GM21381 (cell line): ENCODE data around the gene ATG14.
"Not testable (repeated sequence)": the region's sequence is repeated elsewhere in the genome, so short reads cannot be mapped to it uniquely, and the experiment has no call there.

Experiments used
- ATAC-seq: cut with Tn5 transposase; IDR thresholded peaks from one replicate; pipeline ENCODE4 v1.9.1; 2021; ENCODE audit warnings: mild to moderate bottlenecking, moderate library complexity; ENCODE audit not compliant: unreplicated experiment

The ATG14 gene

GRCh38 chr14:55387121-55387520 lies 24.5 kb downstream of the ATG14 start:
- ATAC-seq = no peak

GRCh38 chr14:55386037-55386808 lies 25.4 kb downstream of the ATG14 start:
- no peak for ATAC-seq

- ATAC-seq = no peak
Measured at GRCh38 chr14:55384536-55384935, 27.1 kb downstream of the ATG14 start.

GRCh38 chr14:55383541-55384140 lies 28.0 kb downstream of the ATG14 start:
- ATAC-seq = no peak

- ATAC-seq = not testable (repeated sequence)
Measured at GRCh38 chr14:55383056-55383466, 28.6 kb downstream of the ATG14 start.

DNA sequence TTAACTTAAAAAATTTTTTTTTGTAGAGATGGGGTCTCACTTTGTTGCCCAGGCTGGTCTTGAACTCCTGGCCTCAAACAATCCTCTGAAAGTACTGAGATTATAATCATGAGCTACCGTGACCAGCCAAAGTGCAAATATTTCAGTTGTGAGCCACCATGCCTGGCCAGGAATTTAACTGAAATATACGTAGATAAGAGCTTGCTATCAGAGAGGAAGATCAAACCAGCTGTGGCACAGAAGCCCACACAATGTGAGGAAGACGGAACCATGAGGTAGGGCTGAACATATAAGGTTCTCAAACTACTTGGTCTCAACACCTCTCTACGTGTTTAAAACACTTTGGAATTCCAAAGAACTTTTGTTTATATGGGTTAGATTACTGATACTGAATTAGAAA lies 29.1 kb downstream of the ATG14 start:
- no peak for ATAC-seq

DNA sequence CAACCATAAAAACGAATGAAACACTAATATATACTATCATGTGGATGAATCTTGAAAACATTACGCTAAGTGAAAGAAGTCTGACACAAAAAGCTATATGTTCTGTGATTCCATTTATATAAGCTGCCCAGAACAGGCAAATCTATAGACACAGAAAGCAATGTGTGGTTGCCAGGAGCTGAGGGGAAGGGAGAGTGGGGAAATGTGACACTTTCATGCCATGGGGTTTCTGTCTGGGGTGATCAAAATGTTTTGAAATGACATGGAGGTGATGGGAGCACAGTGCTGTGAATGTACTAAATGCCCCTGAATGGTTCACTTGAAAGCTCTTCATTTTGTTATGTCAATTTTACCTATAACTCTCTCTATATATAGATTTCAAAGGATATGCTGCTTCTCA lies 30.1 kb downstream of the ATG14 start:
- ATAC-seq = no peak

DNA sequence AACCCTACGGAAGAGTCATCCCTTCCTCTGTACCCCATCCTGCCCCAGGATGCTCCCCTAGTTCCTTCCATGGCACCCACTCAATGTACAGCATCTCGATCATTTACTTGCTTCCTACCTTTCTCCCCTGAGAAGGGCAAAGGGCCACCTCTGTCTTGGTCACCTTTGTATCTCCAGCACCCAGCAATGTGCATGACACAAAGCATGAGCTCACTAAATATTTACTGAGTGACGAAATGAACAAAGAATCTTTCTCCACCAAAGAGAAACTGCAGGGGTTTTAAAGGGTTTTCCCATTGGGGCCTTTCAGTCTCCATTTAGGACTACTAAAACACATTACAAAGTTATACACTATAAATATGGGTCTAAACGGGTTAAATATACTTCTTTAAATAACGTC lies 30.6 kb downstream of the ATG14 start:
- ATAC-seq = no peak

DNA sequence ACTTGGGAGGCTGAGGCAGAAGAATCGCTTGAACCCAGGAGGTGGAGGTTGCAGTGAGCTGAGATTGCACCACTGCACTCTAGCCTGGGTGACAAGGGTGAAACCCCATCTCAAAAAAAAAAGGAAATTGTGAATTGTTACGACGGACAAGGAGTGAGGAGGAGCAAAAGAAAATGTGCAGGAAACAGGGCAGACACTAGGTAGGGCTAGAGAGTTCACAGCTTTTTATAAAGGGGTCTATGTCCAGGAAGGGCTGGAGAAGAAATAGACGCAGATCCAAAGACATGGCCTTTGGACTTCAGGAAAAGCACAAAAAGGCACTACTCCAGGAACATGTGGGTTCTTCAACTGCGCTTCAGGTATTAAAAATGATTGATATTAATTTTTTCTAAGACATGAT lies 34.4 kb downstream of the ATG14 start:
- ATAC-seq = no peak

DNA sequence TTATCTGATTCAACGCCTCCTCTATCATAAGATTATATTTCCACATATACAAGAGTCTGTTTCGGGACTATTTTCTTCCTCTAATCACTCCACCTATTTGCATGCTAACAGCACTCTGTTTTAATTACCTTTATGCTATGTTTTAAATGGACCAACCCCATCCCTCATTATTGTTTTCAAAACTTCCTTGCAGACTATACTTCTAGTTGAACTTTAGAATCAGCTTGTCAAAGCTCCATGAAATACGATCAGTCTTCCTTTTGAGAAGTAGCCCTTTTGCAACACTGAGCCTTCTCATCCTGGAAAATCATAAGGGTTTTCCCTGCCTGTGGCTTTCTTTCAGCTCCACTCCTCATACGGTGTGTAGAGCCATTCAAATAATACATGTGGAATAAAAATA lies 36.9 kb downstream of the ATG14 start:
- ATAC-seq = no peak

DNA sequence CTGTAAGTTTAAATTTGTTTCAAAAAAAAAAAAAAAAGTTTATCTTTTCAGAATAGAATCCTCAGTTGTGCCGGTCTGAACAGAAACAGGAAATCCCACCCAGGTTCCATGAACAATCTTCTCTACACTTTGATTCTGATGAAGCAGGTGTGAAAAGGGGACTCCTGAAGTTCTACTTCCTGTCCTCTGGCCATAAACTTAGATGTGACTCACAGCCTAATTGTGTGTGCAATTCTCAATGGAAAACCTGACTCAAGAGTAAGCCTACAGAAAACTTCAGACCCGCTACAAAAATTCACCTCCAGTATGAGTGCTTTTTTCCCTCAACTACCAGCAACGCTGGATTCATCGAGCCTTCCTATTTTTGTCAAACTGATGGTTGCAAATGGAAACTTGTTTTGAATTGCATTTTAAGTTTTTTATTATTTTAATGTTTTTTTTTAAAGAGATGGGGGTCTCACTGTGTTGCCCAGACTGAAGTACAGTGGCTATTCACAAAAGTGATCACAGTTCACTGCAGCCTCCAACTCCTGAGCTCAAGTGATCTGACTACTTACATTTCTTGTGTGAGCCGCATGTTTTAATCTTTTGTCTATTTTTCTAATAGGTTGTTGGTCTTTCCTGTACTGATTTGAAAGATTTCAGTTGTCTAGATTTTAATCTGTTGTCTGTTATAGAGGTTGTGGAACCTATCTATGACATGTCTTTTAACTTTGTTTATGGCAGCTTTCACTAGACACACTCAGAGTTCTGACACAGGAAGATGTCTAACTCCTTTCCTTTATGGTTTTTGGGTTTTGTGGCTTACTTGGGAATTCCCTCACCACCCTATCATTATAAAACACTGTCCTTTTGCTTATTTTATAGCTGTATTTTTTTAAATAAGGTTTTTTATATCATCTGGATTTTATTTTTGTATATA lies 37.6 kb downstream of the ATG14 start:
- no peak for ATAC-seq

DNA sequence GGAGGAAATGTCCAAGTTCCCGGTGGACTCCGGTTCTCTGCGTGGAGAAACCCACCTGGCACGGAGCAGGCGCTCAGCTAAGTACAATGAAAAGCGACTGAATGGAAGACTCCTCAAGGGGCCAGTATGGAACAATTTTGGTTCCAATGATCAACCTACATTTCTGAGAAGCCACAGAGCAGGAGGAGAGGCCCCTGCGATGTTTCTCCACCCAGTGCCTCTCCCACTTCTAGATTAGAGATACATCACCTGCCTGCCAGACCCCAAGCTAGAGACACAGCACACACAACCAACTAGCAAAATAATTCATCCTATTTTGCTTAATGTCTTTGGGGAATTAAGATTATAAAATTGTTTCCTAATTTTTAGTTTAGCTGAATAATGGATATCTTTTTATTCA lies 38.8 kb downstream of the ATG14 start:
- no peak for ATAC-seq

DNA sequence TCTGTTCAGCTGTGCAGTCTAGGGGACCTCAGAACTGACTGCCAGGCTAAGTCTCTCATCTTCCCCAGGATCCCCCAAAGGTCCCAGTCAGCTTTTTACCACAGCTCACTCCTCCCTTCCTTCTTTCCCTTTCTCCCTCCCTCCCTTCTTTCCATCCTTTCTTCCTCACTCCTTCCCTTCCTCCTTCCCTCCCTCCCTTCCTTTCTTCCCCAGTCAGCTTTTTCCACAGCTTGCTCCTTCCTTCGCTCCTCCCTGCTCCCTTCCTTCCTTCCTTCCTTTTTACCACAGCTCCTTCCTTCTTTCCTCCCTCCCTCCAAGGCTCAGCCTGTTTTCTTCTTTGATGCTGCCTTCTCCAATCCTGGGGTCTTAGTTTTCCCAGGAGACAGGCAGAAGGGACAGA lies 39.2 kb downstream of the ATG14 start:
- ATAC-seq = no peak

GRCh38 chr14:55370883-55371455 lies 40.7 kb downstream of the ATG14 start:
- ATAC-seq = no peak

DNA sequence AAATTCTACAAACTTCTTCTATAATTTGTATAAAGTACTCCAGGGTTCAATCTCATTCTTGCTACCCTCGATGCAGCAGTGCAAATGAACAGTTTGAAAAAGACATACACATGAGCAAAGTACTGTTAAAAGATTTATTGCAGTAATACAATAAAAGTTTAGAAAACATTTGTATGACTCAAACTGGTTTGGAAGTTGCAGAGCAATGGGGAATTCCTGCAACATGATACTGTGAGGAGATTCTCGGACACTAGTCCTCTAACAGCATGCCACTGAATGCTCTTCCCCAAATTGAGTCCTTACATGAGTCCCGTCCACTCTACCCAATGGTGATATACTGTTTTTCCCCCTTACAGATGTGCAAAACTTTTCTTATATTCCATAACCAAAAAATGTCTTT lies 45.4 kb downstream of the ATG14 start:
- ATAC-seq = no peak

DNA sequence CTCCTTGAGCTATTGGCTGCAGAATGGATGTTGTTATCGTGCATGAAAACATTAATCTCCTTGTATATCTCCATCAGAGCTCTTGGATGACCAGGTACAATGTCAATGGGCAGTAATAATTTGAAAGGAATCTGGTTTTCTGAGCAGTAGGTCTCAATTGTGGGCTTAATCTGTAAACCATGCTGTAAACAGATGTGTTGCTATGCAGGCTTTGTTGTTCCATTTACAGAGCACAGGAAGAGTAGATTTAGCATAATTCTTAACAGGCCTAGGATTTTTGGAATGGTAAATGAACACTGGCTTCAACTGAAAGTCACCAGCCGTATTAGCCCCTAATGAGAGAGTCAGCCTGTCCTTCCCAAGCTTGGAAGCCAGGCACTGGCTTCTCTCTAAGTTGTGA lies 50.4 kb downstream of the ATG14 start:
- ATAC-seq = no peak

DNA sequence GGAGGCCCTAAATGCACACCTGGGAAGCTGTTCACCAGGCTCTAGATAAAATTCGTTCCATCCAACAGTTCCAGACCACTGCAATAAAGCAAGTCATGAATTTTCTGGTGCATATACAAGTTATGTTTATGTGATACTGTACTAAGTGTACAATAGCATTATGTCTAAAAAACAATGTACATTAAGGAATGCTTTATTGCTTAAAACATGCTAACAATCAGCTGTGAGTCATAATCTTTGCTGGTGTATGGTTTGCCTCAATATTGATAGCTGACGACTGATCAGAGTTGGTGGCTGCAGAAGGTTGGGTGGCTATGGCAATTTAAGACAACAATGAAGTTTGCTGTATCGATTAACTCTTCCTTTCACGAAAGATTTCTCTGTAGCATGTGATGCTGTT lies 52.3 kb downstream of the ATG14 start:
- ATAC-seq = no peak

GRCh38 chr14:55356913-55357312 lies 54.7 kb downstream of the ATG14 start:
- ATAC-seq = no peak

DNA sequence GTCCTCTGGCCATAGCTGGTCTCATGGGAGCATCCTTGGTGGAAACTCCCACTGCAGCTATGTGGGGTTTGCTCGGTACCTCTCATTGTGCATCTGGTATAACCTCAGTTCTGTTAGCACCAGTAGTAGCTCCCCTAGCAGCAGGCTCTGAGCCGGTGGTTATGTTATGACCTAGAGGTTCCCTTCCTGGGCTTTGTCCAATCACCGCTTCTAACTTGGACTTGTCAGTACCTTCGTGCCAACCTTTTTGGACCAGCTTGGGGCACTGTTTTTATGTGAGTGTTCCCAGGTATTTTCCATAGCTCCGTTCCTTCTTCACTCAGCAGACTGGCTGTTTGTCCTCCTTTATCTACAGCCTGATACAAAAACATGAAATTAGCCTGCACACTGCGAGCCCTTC lies 55.7 kb downstream of the ATG14 start:
- no peak for ATAC-seq

DNA sequence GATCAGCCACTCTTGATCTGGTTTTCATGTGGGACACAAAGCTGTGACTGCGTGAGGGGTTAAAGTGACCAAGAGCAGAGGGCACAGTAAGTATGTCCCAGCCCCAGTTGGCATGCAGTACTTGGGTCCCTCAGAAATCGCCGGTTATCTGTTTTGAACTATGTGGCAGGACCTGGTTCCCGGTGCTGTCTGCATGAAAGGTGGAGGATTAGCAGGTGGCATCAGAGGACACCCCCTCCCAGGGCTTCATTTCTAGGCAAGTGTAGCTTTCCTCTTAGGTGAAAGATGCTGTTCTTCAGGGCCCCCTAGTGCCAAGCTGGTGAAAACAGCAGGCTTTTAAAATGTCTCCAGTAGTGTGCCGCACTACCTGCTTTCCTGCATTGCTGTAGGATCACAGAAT lies 57.1 kb downstream of the ATG14 start:
- ATAC-seq = peak; percentile 81

DNA sequence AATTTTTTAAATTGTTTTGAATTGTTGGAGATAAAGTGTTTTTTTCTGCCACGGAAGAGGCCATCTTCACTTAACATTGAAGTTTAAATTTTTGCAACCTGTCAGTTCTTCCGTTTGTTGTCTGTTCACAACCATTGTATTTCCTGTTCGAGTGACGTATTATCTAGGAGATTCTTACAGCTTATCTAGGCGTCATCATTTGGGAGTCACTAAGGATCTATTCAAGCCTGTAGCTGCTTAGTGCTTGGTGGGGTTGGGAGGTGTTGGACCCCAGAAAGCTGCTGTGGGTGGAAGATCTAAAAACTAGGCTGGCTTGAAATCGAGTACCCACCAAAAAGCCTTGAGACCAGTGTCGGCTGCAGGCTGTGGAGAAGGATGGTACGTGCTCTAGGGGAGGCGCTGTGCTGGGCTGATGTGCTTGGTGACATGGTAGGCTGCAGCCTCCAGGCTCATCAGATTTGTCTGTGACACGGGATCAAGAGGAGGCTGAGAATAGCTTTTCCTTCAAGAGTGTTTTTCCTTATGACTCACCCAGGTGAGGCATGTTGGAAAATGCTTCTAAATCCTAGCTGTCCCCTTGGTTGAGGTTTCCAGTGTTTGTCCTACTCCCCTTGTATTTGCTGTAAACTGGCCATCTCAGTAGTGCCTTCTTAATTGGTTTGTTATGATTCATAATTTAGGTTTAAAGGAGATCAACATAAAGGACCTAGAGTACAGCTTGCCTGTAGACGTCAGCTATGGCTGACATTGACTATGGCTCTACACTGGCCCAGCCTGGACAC lies 57.8 kb downstream of the ATG14 start:
- ATAC-seq = no peak
